ENCODE results near the gene SCTR. TPM values are rescaled to one million over a fixed set of nuclear protein-coding genes. Genes with fewer than 3 reads are reported as not detected.

The SCTR gene
- total and polyA plus RNA-seq, 3 donors from 2014 or later = 1.1 to 6.6 (median 2.0) TPM

DNA sequence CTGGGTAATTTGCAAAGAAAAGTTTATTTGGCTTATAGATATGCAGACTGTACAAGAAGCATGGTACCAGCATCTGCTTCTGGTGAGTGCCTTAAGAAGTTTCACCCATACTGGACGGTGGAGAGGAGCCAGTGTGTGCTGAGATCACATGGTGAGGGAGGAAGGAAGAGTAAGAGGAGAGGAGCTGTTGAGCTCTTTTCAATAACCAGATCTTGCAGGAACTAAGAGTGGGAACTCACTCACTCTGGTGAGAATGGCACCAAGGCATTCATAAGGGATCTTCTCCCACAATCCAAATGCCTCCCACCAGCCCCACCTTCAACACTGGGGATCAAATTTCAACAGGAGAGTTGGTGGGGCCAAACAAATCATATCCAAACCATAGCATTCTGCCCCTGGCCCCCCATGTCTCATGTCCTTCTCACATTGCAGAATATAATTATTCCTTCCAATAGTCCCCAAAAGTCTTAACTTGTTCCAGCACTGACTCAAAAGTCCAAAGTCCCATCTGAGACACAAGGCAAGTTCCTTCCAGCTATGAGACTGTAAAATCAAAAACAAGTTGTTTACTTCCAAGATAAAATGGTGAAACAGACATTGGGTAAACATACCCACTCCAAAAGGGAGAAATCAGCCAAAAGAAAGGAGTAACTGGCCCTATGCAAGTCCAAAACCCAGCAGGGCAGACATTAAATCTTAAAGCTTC lies 104.3 kb downstream of the SCTR start:
- Histone ChIP-seq H3K27ac (no peak overlapping the region), H3K36me3 (ENCODE audit: low read depth, missing control alignments) (no peaks in the 10 kb centered on the region), H3K4me1 (no peaks in the 10 kb centered on the region), H3K9me3 (no peaks in the 10 kb centered on the region), H3K4me3 (no peak overlapping the region), H3K27me3 (no peaks in the 10 kb centered on the region)
- DNase-seq = no peak
- TF ChIP-seq POLR2A (IDR thresholded peaks at IDR 0.05) (no peak), CTCF (IDR thresholded peaks at IDR 0.05) (no peak)
- intact Hi-C loops (cut with DNase I; ENCODE audit: low total_unique reads) = no loop called here
- WGBS, 2 donors = 61 to 84% methylated on average over 1 of the region's 1 CpG

- WGBS, 2 donors = 93 to 97% methylated on average over 1 of the region's 1 CpG
- DNase-seq = no peak
- Histone ChIP-seq H3K9me3 (no peaks in the 10 kb centered on the region), H3K4me3 (no peak overlapping the region), H3K27me3 (no peaks in the 10 kb centered on the region), H3K36me3 (ENCODE audit: low read depth, missing control alignments) (no peaks in the 10 kb centered on the region), H3K27ac (no peak overlapping the region), H3K4me1 (no peaks in the 10 kb centered on the region)
- TF ChIP-seq CTCF (IDR thresholded peaks at IDR 0.05) (no peak), POLR2A (IDR thresholded peaks at IDR 0.05) (no peak)
- intact Hi-C loops (cut with DNase I; ENCODE audit: low total_unique reads) = no loop called here
Observed at GRCh38 chr2:119419065-119419464, 105.2 kb downstream of the SCTR start.

DNA sequence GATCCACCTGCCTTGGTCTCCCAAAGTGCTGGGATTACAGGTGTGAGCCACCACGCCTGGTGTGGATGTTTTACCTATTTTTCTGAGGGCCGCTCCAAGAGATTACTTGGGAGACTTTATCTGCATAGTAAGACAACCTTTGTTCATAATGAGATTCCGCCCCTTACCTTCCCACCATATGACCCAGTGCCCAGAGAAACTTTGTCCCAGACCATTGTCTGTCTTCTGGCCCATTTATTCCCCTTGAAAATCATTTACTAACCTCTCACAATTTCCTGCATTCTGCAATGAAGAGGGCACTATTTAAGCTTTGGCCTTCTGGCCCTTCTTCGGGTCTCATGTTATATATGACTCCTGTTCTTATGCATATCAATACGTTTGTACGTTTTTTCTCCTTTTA lies 106.4 kb downstream of the SCTR start:
- Histone ChIP-seq H3K4me3 (no peak overlapping the region), H3K27ac (no peak overlapping the region), H3K9me3 (no peaks in the 10 kb centered on the region), H3K27me3 (no peaks in the 10 kb centered on the region), H3K4me1 (no peaks in the 10 kb centered on the region), H3K36me3 (ENCODE audit: low read depth, missing control alignments) (no peaks in the 10 kb centered on the region)
- WGBS, 2 donors = 93% methylated on average over 6 of the region's 6 CpGs
- intact Hi-C loops (cut with DNase I; ENCODE audit: low total_unique reads) = no loop called here
- no peak for DNase-seq
- TF ChIP-seq CTCF (IDR thresholded peaks at IDR 0.05) (no peak), POLR2A (IDR thresholded peaks at IDR 0.05) (no peak)

DNA sequence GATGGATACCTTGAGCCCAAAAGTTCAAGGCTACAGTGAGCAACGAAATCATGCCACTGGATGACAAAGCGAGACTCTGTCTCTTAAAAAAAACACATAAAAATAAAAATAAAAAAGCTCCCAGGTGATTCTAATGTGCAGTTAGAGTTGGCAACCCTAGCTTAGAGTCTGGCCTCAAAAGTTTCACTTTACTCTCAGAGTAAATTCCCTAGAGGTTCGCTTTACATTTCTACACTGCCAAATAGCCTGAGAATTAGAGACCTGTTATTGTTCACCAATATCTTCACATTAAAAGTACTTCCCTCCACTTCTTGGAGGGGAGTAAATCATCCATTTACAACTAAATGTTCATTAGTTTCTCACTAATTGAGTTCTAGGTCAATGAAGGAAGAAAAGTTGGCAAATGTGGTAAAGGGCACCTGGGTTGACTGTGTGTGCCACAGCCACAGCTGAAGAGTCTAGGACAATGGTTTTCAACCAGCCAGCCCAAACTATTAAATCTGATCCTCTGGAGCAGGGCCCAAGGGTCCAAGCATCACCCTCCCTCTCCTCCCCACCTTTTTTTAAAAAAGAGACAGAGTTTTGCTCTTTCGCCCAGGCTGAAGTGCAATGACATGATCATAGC lies 107.9 kb downstream of the SCTR start:
- Histone ChIP-seq H3K36me3 (ENCODE audit: low read depth, missing control alignments) (no peaks in the 10 kb centered on the region), H3K4me1 (no peaks in the 10 kb centered on the region), H3K27ac (no peak overlapping the region), H3K27me3 (no peaks in the 10 kb centered on the region), H3K9me3 (no peaks in the 10 kb centered on the region), H3K4me3 (no peak overlapping the region)
- WGBS, 2 donors = 80 to 91% methylated on average over 4 of the region's 4 CpGs
- no peak for DNase-seq
- TF ChIP-seq POLR2A (IDR thresholded peaks at IDR 0.05) (no peak), CTCF (IDR thresholded peaks at IDR 0.05) (no peak)
- intact Hi-C loops (cut with DNase I; ENCODE audit: low total_unique reads) = no loop called here

GRCh38 chr2:119415630-119416029 lies 108.7 kb downstream of the SCTR start:
- TF ChIP-seq CTCF (IDR thresholded peaks at IDR 0.05) (no peak), POLR2A (IDR thresholded peaks at IDR 0.05) (no peak)
- H3K4me3 ChIP-seq = no peak overlapping the region
- 85 to 88% methylated on average over 1 of the region's 1 CpG for WGBS, 2 donors
- no peak overlapping the region for H3K27ac ChIP-seq
- H3K9me3 ChIP-seq = no peaks in the 10 kb centered on the region
- intact Hi-C loops (cut with DNase I; ENCODE audit: low total_unique reads) = no loop called here
- no peaks in the 10 kb centered on the region for H3K27me3 ChIP-seq
- no peaks in the 10 kb centered on the region for H3K4me1 ChIP-seq
- no peaks in the 10 kb centered on the region for H3K36me3 ChIP-seq (ENCODE audit: low read depth, missing control alignments)
- DNase-seq = no peak
